GM19328 (cell line): Measurements from ENCODE around the gene SERPINA12.
"Not testable (repeated sequence)": the region's sequence is repeated elsewhere in the genome, so short reads cannot be mapped to it uniquely, and the experiment has no call there.

Experiments
- ATAC-seq: cut with Tn5 transposase; IDR thresholded peaks from one replicate; pipeline ENCODE4 v1.9.1; 2021; ENCODE audit warnings: mild to moderate bottlenecking, moderate library complexity; ENCODE audit not compliant: unreplicated experiment

The SERPINA12 gene

DNA sequence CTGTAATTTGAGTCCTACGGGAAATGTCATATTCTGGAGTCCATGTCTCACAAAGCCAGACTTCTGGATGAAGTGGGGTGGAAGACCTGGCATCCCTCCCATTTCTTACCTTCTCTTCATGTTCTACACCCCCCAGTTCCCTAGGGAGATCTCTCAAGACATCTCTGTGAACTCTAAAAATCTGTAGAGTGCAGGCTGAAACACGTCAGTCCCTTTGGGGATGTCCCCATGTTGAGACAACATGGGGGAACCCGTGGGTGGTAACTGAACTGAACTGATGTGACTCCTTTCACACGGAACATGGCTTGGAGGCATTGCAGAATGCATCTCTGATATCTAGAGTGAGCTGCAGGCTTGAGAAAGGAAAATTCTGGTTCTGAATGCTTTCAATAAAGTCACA lies 15.2 kb downstream of the SERPINA12 start:
- ATAC-seq: no peak

DNA sequence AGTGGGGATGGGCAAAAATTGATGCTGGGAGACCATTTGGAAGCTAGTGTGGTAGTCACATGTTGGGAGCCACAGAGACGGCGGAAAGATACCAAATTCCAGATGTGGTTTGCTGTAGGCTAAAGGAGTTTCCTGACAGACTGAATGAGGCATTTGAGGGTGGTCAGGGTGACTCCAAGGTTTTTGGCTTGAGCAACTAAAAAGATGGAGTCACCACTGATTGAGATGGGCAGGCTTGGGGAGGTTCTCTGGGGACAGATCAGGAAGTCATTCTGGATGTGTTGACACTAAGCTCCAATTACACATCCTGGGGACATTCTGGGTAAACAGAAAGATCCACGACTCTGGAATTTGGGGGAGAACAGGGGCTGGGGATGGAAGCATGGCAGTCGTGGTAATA lies 17.8 kb downstream of the SERPINA12 start:
- ATAC-seq: no peak

DNA sequence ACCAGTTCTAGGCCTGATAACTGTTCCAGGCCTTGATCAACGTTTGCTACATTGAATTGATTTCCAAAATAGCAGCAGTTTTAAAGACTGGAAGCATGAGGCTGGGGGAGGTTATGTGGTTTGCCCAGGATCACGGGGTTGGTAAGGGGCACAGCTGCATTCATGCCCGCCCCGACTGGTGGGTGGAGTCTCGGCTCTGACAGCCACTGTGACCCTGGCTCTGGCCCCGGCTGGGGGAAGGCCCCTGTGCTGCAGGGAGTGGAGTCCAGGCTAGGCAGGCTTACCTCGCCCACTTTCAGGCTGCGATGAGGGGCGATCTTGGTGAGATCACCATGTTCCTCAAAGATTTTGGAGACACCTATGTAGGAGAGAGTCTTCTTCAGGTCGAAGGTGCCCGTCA lies 19.9 kb downstream of the SERPINA12 start:
- no peak for ATAC-seq

DNA sequence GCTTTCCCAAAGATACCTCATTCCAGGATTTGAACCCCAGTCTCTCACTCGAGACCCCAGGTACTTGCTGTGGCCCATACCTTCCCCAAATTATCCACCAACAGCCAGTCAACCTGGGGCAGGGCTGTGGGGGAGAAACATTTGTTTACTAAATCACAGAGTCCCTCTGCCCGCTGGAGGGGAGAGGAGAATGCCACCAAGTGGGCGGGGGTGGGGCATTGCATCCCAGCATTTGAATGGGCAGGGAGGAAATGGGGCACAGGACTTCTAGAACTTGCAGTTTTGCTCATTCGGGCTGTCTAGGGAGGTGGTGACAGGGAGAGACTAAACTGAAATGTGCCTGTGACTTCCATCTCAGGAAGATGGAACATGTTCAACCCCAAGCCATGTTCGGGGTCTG lies 22.4 kb downstream of the SERPINA12 start:
- ATAC-seq: no peak

GRCh38 chr14:94485944-94486841 lies 23.1 kb downstream of the SERPINA12 start:
- no peak for ATAC-seq

GRCh38 chr14:94484481-94484880 lies 24.8 kb downstream of the SERPINA12 start:
- no peak for ATAC-seq

GRCh38 chr14:94483729-94484275 lies 25.5 kb downstream of the SERPINA12 start:
- ATAC-seq: no peak

DNA sequence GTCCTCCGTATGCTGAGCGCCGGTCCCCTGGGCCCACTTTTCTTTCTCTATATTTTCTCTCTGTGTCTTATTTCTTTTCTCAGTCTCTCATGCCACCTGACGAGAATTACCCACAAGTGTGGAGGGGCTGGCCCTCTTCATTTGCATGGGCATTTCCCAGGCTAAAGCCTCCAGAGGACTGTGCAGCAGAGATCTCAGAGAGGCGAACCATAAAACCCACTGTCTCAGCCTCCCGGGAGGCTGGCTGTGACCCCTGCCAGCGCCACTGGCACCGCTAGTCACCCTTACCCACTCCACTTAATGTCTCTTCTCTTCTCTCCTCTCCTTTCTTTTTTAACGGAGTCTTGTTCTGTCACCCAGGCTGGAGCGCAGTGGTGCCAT lies 26.2 kb downstream of the SERPINA12 start:
- no peak for ATAC-seq

DNA sequence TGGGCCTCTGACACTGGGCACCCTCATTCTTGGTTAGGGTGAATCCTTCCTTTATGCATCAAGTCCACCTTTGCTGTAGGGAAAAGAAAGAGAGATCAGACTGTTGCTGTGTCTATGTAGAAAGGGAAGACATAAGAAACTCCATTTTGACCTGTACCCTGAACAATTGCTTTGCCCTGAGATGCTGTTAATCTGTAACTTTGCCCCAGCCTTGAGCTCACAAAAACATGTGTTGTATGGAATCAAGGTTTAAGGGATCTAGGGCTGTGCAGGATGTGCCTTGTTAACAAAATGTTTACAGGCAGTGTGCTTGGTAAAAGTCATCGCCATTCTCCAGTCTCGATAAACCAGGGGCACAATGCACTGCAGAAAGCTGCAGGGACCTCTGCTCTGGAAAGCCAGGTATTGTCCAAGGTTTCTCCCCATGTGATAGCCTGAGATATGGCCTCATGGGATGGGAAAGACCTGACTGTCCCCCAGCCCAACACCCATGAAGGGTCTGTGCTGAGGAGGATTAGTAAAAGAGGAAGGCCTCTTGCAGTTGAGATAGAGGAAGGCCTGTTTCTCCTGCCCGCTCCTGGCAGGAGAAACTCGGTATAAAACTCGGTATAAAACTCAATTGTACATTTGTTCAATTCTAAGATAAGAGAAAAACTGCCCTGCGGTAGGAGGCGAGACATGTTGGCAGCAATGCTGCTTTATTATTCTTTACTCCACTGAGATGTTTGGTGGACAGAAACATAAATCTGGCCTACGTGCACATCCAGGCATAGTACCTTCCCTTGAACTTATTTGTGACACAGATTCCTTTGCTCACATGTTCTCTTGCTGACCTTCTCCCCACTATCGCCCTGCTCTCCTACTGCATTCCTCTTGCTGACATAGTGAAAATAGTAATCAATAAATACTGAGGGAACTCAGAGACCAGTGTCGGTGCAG lies 26.9 kb downstream of the SERPINA12 start:
- not testable (repeated sequence) for ATAC-seq

- no peak for ATAC-seq
These were observed 27.7 kb downstream of the SERPINA12 start for GRCh38 chr14:94481468-94482131.

- no peak for ATAC-seq
These were observed 28.5 kb downstream of the SERPINA12 start for GRCh38 chr14:94480809-94481208.

GRCh38 chr14:94478420-94478819 lies 30.8 kb downstream of the SERPINA12 start:
- ATAC-seq: no peak

GRCh38 chr14:94476023-94476422 lies 33.2 kb downstream of the SERPINA12 start, which contains the start of gene SERPINA9:
SERPINA9 (minus strand) TSS chr14:94476197; CDS start chr14:94469840, 6,357 bp downstream.
- ATAC-seq: no peak

- no peak for ATAC-seq
These were observed 34.7 kb downstream of the SERPINA12 start for GRCh38 chr14:94474581-94475031.

- ATAC-seq: no peak
These were observed 35.4 kb downstream of the SERPINA12 start for GRCh38 chr14:94473666-94474410.

GRCh38 chr14:94472842-94473241 lies 36.4 kb downstream of the SERPINA12 start:
- ATAC-seq: no peak

DNA sequence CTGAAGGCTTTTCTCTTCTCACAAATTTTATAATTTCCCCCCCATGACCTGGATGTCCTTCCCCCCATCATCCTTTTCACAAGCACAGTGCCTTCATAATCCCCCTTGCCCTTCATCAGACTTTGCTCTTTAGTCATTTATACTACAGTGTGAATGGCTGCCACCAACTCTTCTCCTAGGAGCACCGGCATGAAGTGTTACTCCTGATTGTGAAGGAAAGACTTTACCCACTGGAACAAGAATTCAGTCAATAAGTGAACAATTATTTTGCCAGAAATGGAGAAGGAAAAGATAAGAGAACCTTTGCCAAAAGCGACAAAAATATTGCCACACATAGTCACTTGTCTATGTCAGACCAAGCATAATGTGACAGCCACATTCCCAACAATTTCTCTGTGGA lies 38.2 kb downstream of the SERPINA12 start:
- no peak for ATAC-seq

DNA sequence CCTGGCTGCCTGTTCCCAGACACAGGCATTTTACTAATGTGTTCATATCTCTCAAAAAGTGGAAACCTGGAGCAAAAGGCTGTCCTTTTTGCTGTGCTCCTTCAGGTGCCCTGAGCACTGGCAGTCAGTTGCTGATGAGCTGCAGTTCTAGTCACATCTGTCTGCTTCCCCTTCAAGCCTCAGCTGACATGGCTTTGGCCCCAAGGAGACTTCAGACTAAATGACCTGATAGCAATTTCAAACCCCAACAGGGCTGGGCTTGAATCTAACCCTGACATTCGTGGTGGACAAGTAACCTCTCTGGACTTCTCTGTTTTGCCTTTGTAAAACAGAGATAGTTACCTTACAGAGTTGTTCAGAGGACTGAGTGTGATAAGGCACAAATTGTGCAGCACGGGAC lies 39.0 kb downstream of the SERPINA12 start:
- no peak for ATAC-seq

DNA sequence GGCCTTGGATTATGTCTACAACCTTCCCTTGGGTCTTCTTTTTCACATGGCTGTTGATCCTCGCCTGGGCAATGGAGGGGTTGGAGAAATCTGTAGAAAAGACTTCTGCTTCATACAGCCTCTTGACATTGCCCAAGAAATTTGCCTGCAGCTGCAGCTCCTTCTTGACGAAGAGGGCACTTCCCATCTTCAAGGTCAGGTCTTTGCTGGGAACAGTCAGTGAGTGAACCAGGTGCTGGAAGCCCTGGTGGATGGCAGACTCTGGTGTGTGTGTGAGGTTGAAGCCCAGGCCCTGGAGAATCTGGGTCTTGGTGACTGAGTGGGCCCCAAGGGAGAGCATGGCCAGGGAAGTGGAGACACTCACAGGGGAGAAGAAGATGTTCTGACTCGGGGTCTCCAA lies 40.0 kb downstream of the SERPINA12 start:
- ATAC-seq: no peak
